Measurements from ENCODE around the gene UBAC2.

DNA sequence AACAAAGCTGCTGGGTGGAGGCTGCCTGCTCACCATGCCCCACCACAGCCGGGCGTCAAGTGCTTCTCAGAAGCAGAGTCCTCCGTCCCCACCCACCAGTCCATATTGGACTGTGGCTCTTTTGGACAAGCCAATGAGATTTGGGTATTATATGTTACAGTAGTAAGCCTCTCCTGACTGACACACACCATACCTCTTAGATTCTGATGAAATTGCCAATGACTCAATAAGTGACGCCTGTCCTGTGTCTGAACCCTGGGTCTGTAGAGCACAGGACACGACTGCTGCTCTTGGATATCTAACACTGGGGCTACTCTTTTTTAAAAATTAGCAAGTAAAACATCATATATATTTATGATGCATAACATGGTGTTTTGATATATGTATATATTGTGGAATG is 44.8 kb upstream of the UBAC2 start:
- no peak for TF ChIP-seq RAD21 (IDR thresholded peaks at IDR 0.05)
- no peak for TF ChIP-seq JUND (IDR thresholded peaks at IDR 0.05)
- TF ChIP-seq, protein P1, sequence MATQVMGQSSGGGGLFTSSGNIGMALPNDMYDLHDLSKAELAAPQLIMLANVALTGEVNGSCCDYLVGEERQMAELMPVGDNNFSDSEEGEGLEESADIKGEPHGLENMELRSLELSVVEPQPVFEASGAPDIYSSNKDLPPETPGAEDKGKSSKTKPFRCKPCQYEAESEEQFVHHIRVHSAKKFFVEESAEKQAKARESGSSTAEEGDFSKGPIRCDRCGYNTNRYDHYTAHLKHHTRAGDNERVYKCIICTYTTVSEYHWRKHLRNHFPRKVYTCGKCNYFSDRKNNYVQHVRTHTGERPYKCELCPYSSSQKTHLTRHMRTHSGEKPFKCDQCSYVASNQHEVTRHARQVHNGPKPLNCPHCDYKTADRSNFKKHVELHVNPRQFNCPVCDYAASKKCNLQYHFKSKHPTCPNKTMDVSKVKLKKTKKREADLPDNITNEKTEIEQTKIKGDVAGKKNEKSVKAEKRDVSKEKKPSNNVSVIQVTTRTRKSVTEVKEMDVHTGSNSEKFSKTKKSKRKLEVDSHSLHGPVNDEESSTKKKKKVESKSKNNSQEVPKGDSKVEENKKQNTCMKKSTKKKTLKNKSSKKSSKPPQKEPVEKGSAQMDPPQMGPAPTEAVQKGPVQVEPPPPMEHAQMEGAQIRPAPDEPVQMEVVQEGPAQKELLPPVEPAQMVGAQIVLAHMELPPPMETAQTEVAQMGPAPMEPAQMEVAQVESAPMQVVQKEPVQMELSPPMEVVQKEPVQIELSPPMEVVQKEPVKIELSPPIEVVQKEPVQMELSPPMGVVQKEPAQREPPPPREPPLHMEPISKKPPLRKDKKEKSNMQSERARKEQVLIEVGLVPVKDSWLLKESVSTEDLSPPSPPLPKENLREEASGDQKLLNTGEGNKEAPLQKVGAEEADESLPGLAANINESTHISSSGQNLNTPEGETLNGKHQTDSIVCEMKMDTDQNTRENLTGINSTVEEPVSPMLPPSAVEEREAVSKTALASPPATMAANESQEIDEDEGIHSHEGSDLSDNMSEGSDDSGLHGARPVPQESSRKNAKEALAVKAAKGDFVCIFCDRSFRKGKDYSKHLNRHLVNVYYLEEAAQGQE (IDR thresholded peaks at IDR 0.05): no peak
- TF ChIP-seq GABPA (IDR thresholded peaks at IDR 0.05 in 1 of 2, conservative IDR thresholded peaks at IDR 0.05 in 1 of 2): no peak
- TF ChIP-seq HNF4A (conservative IDR thresholded peaks at IDR 0.05): no peak
- TF ChIP-seq, protein P2, sequence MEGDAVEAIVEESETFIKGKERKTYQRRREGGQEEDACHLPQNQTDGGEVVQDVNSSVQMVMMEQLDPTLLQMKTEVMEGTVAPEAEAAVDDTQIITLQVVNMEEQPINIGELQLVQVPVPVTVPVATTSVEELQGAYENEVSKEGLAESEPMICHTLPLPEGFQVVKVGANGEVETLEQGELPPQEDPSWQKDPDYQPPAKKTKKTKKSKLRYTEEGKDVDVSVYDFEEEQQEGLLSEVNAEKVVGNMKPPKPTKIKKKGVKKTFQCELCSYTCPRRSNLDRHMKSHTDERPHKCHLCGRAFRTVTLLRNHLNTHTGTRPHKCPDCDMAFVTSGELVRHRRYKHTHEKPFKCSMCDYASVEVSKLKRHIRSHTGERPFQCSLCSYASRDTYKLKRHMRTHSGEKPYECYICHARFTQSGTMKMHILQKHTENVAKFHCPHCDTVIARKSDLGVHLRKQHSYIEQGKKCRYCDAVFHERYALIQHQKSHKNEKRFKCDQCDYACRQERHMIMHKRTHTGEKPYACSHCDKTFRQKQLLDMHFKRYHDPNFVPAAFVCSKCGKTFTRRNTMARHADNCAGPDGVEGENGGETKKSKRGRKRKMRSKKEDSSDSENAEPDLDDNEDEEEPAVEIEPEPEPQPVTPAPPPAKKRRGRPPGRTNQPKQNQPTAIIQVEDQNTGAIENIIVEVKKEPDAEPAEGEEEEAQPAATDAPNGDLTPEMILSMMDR (IDR thresholded peaks at IDR 0.05; ENCODE audit: low read depth, low read length, missing input control): no peak
- TF ChIP-seq, protein P3, sequence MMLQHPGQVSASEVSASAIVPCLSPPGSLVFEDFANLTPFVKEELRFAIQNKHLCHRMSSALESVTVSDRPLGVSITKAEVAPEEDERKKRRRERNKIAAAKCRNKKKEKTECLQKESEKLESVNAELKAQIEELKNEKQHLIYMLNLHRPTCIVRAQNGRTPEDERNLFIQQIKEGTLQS (IDR thresholded peaks at IDR 0.05): no peak
- TF ChIP-seq SP1 (IDR thresholded peaks at IDR 0.05): no peak
- TF ChIP-seq TAF1 (conservative IDR thresholded peaks at IDR 0.05): no peak
- no peak for TF ChIP-seq YY1 (IDR thresholded peaks at IDR 0.05)
- TF ChIP-seq, protein P4, sequence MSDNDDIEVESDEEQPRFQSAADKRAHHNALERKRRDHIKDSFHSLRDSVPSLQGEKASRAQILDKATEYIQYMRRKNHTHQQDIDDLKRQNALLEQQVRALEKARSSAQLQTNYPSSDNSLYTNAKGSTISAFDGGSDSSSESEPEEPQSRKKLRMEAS (IDR thresholded peaks at IDR 0.05): no peak
- no peak for TF ChIP-seq HNF4G (IDR thresholded peaks at IDR 0.05)
- TF ChIP-seq FOXA1 (IDR thresholded peaks at IDR 0.05): no peak
